ENCODE results near the gene ZBTB4. TPM values are rescaled to one million over a fixed set of nuclear protein-coding genes. Genes with fewer than 3 reads are reported as not detected.
"Not testable (repeated sequence)": the region's sequence is repeated elsewhere in the genome, so short reads cannot be mapped to it uniquely, and the experiment has no call there.

ZBTB4 gene
- total RNA-seq, 2 donors from 2014 or later = 19.7 to 26.1 TPM

GRCh38 chr17:7470457-7470973 lies 8.9 kb downstream of the ZBTB4 start:
- DNase-seq (ENCODE audit: low spot score); H3K27me3 Mint-ChIP-seq; ATAC-seq; H3K4me3 Mint-ChIP-seq; H3K9me3 Mint-ChIP-seq; H3K36me3 Mint-ChIP-seq: not testable (repeated sequence)
- Mint-ChIP-seq H3K4me1 (ENCODE audit: low read depth in 2 of 2) (peaks cover 15 to 18% of the 10 kb centered on the region in 2 donors), H3K27ac (peak overlapping the region in 1 of 2 donors; percentile 72)

- not testable (repeated sequence) for ATAC-seq; H3K36me3 Mint-ChIP-seq; H3K27me3 Mint-ChIP-seq; H3K4me3 Mint-ChIP-seq; H3K27ac Mint-ChIP-seq; DNase-seq (ENCODE audit: low spot score); H3K9me3 Mint-ChIP-seq
- H3K4me1 Mint-ChIP-seq (ENCODE audit: low read depth in 2 of 2) = peaks cover 15 to 17% of the 10 kb centered on the region in 2 donors
Observed at GRCh38 chr17:7469843-7470242, 9.6 kb downstream of the ZBTB4 start.

GRCh38 chr17:7468804-7469389 lies 10.5 kb downstream of the ZBTB4 start:
- Mint-ChIP-seq H3K27me3 (no peaks in the 10 kb centered on the region), H3K36me3 (no peaks in the 10 kb centered on the region), H3K4me3 (no peak overlapping the region), H3K27ac (no peak overlapping the region), H3K9me3 (no peaks in the 10 kb centered on the region), H3K4me1 (ENCODE audit: low read depth in 2 of 2) (peaks cover 15 to 17% of the 10 kb centered on the region in 2 donors)
- ATAC-seq (no peak), DNase-seq (ENCODE audit: low spot score) (no peak)

GRCh38 chr17:7468290-7468689 lies 11.1 kb downstream of the ZBTB4 start:
- DNase-seq (ENCODE audit: low spot score) (no peak), ATAC-seq (no peak)
- peaks cover 15 to 17% of the 10 kb centered on the region in 2 donors for H3K4me1 Mint-ChIP-seq (ENCODE audit: low read depth in 2 of 2)
- H3K9me3 Mint-ChIP-seq = no peaks in the 10 kb centered on the region
- H3K36me3 Mint-ChIP-seq = no peaks in the 10 kb centered on the region
- peak overlapping the region in 1 of 2 donors; percentile 48 for H3K27ac Mint-ChIP-seq
- no peaks in the 10 kb centered on the region for H3K27me3 Mint-ChIP-seq
- H3K4me3 Mint-ChIP-seq = no peak overlapping the region

- H3K27ac Mint-ChIP-seq = peak overlapping the region in 1 of 2 donors; percentile 79
- ATAC-seq (no peak), DNase-seq (ENCODE audit: low spot score) (no peak)
- H3K36me3 Mint-ChIP-seq = no peaks in the 10 kb centered on the region
- no peak overlapping the region for H3K4me3 Mint-ChIP-seq
- no peaks in the 10 kb centered on the region for H3K27me3 Mint-ChIP-seq
- H3K9me3 Mint-ChIP-seq = no peaks in the 10 kb centered on the region
- H3K4me1 Mint-ChIP-seq (ENCODE audit: low read depth in 2 of 2) = peaks cover 15 to 20% of the 10 kb centered on the region in 2 donors
Observed at GRCh38 chr17:7467498-7467897, 11.9 kb downstream of the ZBTB4 start.

GRCh38 chr17:7466639-7467341 lies 12.6 kb downstream of the ZBTB4 start:
- Mint-ChIP-seq H3K27ac (peak overlapping the region in 1 of 2 donors; percentile 79), H3K9me3 (no peaks in the 10 kb centered on the region), H3K4me1 (ENCODE audit: low read depth in 2 of 2) (peaks cover 11 to 16% of the 10 kb centered on the region in 2 donors), H3K4me3 (no peak overlapping the region), H3K27me3 (no peaks in the 10 kb centered on the region), H3K36me3 (no peaks in the 10 kb centered on the region)
- ATAC-seq = peak in 1 of 2 donors; percentile 14
- DNase-seq (ENCODE audit: low spot score) = no peak

- Mint-ChIP-seq H3K27me3 (no peaks in the 10 kb centered on the region), H3K9me3 (no peaks in the 10 kb centered on the region), H3K36me3 (no peaks in the 10 kb centered on the region), H3K27ac (peak overlapping the region in 1 of 2 donors; percentile 79), H3K4me3 (no peak overlapping the region), H3K4me1 (ENCODE audit: low read depth in 2 of 2) (peaks cover 8 to 13% of the 10 kb centered on the region in 2 donors)
- no peak for ATAC-seq
- DNase-seq (ENCODE audit: low spot score) = no peak
Observed at GRCh38 chr17:7466318-7466638, 13.2 kb downstream of the ZBTB4 start.

GRCh38 chr17:7465597-7466275 lies 13.7 kb downstream of the ZBTB4 start:
- Mint-ChIP-seq H3K4me1 (ENCODE audit: low read depth in 2 of 2) (peaks cover 8 to 16% of the 10 kb centered on the region in 2 donors), H3K9me3 (no peaks in the 10 kb centered on the region), H3K27ac (no peak overlapping the region), H3K4me3 (no peak overlapping the region), H3K27me3 (no peaks in the 10 kb centered on the region), H3K36me3 (no peaks in the 10 kb centered on the region)
- DNase-seq (ENCODE audit: low spot score) = no peak
- no peak for ATAC-seq

- no peak for DNase-seq (ENCODE audit: low spot score)
- H3K9me3 Mint-ChIP-seq = no peaks in the 10 kb centered on the region
- H3K36me3 Mint-ChIP-seq = no peaks in the 10 kb centered on the region
- no peak overlapping the region for H3K4me3 Mint-ChIP-seq
- peaks cover 8 to 20% of the 10 kb centered on the region in 2 donors for H3K4me1 Mint-ChIP-seq (ENCODE audit: low read depth in 2 of 2)
- no peak overlapping the region for H3K27ac Mint-ChIP-seq
- no peak for ATAC-seq
- no peaks in the 10 kb centered on the region for H3K27me3 Mint-ChIP-seq
Observed at GRCh38 chr17:7464081-7464480, 15.3 kb downstream of the ZBTB4 start.

- ATAC-seq (peak in 1 of 2 donors; percentile 29), DNase-seq (ENCODE audit: low spot score) (no peak)
- Mint-ChIP-seq H3K4me1 (ENCODE audit: low read depth in 2 of 2) (peaks cover 8 to 25% of the 10 kb centered on the region in 2 donors), H3K4me3 (no peak overlapping the region), H3K27me3 (no peaks in the 10 kb centered on the region), H3K36me3 (no peaks in the 10 kb centered on the region), H3K9me3 (no peaks in the 10 kb centered on the region), H3K27ac (no peak overlapping the region)
Observed at GRCh38 chr17:7463372-7463846, 16.0 kb downstream of the ZBTB4 start.

- H3K27ac Mint-ChIP-seq = no peak overlapping the region
- H3K27me3 Mint-ChIP-seq = no peaks in the 10 kb centered on the region
- H3K4me1 Mint-ChIP-seq (ENCODE audit: low read depth in 2 of 2) = peaks cover 8 to 25% of the 10 kb centered on the region in 2 donors
- DNase-seq (ENCODE audit: low spot score) (no peak), ATAC-seq (peak in 1 of 2 donors; percentile 21)
- H3K36me3 Mint-ChIP-seq = no peaks in the 10 kb centered on the region
- no peaks in the 10 kb centered on the region for H3K9me3 Mint-ChIP-seq
- H3K4me3 Mint-ChIP-seq = no peak overlapping the region
Observed at GRCh38 chr17:7462474-7463371, 16.7 kb downstream of the ZBTB4 start.

GRCh38 chr17:7460850-7461660 lies 18.4 kb downstream of the ZBTB4 start:
- DNase-seq (ENCODE audit: low spot score) (no peak), ATAC-seq (no peak)
- Mint-ChIP-seq H3K9me3 (no peaks in the 10 kb centered on the region), H3K4me1 (ENCODE audit: low read depth in 2 of 2) (peaks cover 5 to 23% of the 10 kb centered on the region in 2 donors), H3K27me3 (no peaks in the 10 kb centered on the region), H3K27ac (no peak overlapping the region), H3K4me3 (no peak overlapping the region), H3K36me3 (no peaks in the 10 kb centered on the region)

Measured in natural killer cell treated with Interleukin-12 subunit alpha and Interleukin-12 subunit beta and Interleukin-15 and Interleukin-18, amount 100 ng/mL, for 72 hours (primary cell).